ENCODE results near the gene CDC45.

CDC45 gene

GRCh38 chr22:19501897-19502447 lies 22.3 kb downstream of the CDC45 start:
- in situ Hi-C loops (cut with HindIII; ENCODE audit: low pct_ligation_motif_present, low sequenced_read_pairs) = no loop called here
- Histone ChIP-seq H3K27me3 (replicated peaks) (no peaks in the 10 kb centered on the region), H3K36me3 (replicated peaks) (no peaks in the 10 kb centered on the region), H3K27ac (no peak overlapping the region), H3K4me3 (ENCODE audit: low read depth, low read length) (no peak overlapping the region)
- no peak for TF ChIP-seq CTCF (IDR thresholded peaks at IDR 0.05; ENCODE audit: low read depth, low read length, missing control alignments)
- no peak for DNase-seq

GRCh38 chr22:19503367-19503766 lies 23.6 kb downstream of the CDC45 start:
- Histone ChIP-seq H3K36me3 (replicated peaks) (no peaks in the 10 kb centered on the region), H3K27me3 (replicated peaks) (no peaks in the 10 kb centered on the region), H3K27ac (no peak overlapping the region), H3K4me3 (ENCODE audit: low read depth, low read length) (no peak overlapping the region)
- no peak for DNase-seq
- in situ Hi-C loops (cut with HindIII; ENCODE audit: low pct_ligation_motif_present, low sequenced_read_pairs) = no loop called here
- no peak for TF ChIP-seq CTCF (IDR thresholded peaks at IDR 0.05; ENCODE audit: low read depth, low read length, missing control alignments)

GRCh38 chr22:19503869-19504268 lies 24.1 kb downstream of the CDC45 start:
- peak; percentile 33 for TF ChIP-seq CTCF (IDR thresholded peaks at IDR 0.05; ENCODE audit: low read depth, low read length, missing control alignments)
- in situ Hi-C loops (cut with HindIII; ENCODE audit: low pct_ligation_motif_present, low sequenced_read_pairs) = no loop called here
- H3K27me3 ChIP-seq (replicated peaks) = no peaks in the 10 kb centered on the region
- no peaks in the 10 kb centered on the region for H3K36me3 ChIP-seq (replicated peaks)
- no peak overlapping the region for H3K4me3 ChIP-seq (ENCODE audit: low read depth, low read length)
- no peak overlapping the region for H3K27ac ChIP-seq
- no peak for DNase-seq

- TF ChIP-seq CTCF (IDR thresholded peaks at IDR 0.05; ENCODE audit: low read depth, low read length, missing control alignments) = no peak
- in situ Hi-C loops (cut with HindIII; ENCODE audit: low pct_ligation_motif_present, low sequenced_read_pairs) = no loop called here
- Histone ChIP-seq H3K4me3 (ENCODE audit: low read depth, low read length) (no peak overlapping the region), H3K36me3 (replicated peaks) (no peaks in the 10 kb centered on the region), H3K27me3 (replicated peaks) (no peaks in the 10 kb centered on the region), H3K27ac (no peak overlapping the region)
- DNase-seq = no peak
These were observed 25.4 kb downstream of the CDC45 start for GRCh38 chr22:19504900-19505734.

- no peak for TF ChIP-seq CTCF (IDR thresholded peaks at IDR 0.05; ENCODE audit: low read depth, low read length, missing control alignments)
- H3K27ac ChIP-seq = no peak overlapping the region
- no peaks in the 10 kb centered on the region for H3K36me3 ChIP-seq (replicated peaks)
- H3K27me3 ChIP-seq (replicated peaks) = no peaks in the 10 kb centered on the region
- no peak overlapping the region for H3K4me3 ChIP-seq (ENCODE audit: low read depth, low read length)
- in situ Hi-C loops (cut with HindIII; ENCODE audit: low pct_ligation_motif_present, low sequenced_read_pairs) = no loop called here
- DNase-seq = no peak
These were observed 26.0 kb downstream of the CDC45 start for GRCh38 chr22:19505735-19506126.

Data from brain microvascular endothelial cell (primary cell).